K562 (cell line): Measurements from ENCODE around the gene RAD51D. TPM values are rescaled to one million over a fixed set of nuclear protein-coding genes. Genes with fewer than 3 reads are reported as not detected.

Source experiments
- CEBPB ChIP-seq: fragments of 450-650 bp; IDR thresholded peaks from 2 replicates; pipeline ENCODE4 v1.6.1; 2016; ENCODE audit warnings: missing genetic modification characterization, missing compliant biosample characterization
- HMGN3 ChIP-seq: IDR thresholded peaks from 2 replicates; pipeline ENCODE4 v1.6.1; 2011; ENCODE audit warnings: borderline replicate concordance, low read depth, mild to moderate bottlenecking, mixed read lengths, low read length; ENCODE audit not compliant: insufficient read length; ENCODE audit errors: extremely low read depth
- KDM1A ChIP-seq, 2 experiments: fragments of 450-650 bp; IDR thresholded peaks; 2 replicates each; pipeline ENCODE4 v1.6.1; 2016; ENCODE audit warnings: mild to moderate bottlenecking in 2 of 2
- KLF13 ChIP-seq: fragments of 450-650 bp; IDR thresholded peaks from 2 replicates; pipeline ENCODE4 v1.6.1; 2016; ENCODE audit warnings: missing genetic modification characterization, low read depth, mild to moderate bottlenecking, missing compliant biosample characterization, moderate library complexity, borderline replicate concordance
- MTA2 ChIP-seq: fragments of 450-650 bp; IDR thresholded peaks from 2 replicates; pipeline ENCODE4 v1.6.1; 2016; ENCODE audit warnings: low read depth
- MYNN ChIP-seq, 2 experiments: sonication (generic); formaldehyde crosslinking in 1 of 2; IDR thresholded peaks; 2 replicates each; pipeline versions ENCODE4 v1.5.0 to v1.6.1; 2016 to 2020; ENCODE audit warnings: antibody characterized with exemption in 1 of 2, missing genetic modification reagents in 1 of 2
- NFRKB ChIP-seq: fragments of 450-650 bp; IDR thresholded peaks from 2 replicates; pipeline ENCODE4 v1.6.1; 2016; ENCODE audit warnings: low read depth
- POLR2G ChIP-seq: fragments of 200-400 bp; formaldehyde crosslinking; IDR thresholded peaks from 2 replicates; pipeline ENCODE4 v1.6.1; 2017; ENCODE audit warnings: low read depth, mild to moderate bottlenecking, antibody characterized with exemption, low read length, moderate library complexity
- PRDM10 ChIP-seq: fragments of 450-650 bp; IDR thresholded peaks from 2 replicates; pipeline ENCODE4 v1.6.1; 2018; ENCODE audit not compliant: partially characterized antibody
- STAT5A ChIP-seq: IDR thresholded peaks from 2 replicates; pipeline ENCODE4 v1.6.1; 2012; ENCODE audit warnings: low read length, inconsistent platforms, borderline replicate concordance
- TAF7 ChIP-seq: fragments of 450-650 bp; IDR thresholded peaks from 2 replicates; pipeline ENCODE4 v1.6.1; 2016; ENCODE audit warnings: missing genetic modification characterization, missing compliant biosample characterization
- TBP ChIP-seq: optimal IDR thresholded peaks from 2 replicates; pipeline ENCODE3; 2011; ENCODE audit warnings: low read depth, low read length, improper control_type of control experiment
- TFAP4 ChIP-seq: sonication (generic); formaldehyde crosslinking; IDR thresholded peaks from 2 replicates; pipeline ENCODE4 v1.8.0; 2022; ENCODE audit warnings: missing genetic modification reagents, mild to moderate bottlenecking, moderate library complexity, borderline replicate concordance
- ZNF561 ChIP-seq: fragments of 450-650 bp; formaldehyde crosslinking; conservative IDR thresholded peaks from 2 replicates; pipeline ENCODE4 v1.4.0; 2020; ENCODE audit warnings: mild to moderate bottlenecking, moderate library complexity
- polyA plus RNA-seq, 8 experiments: library from polyadenylated mRNA; depleted of rRNA in 4 of 8; stranded (reverse) in 5 of 8; unstranded in 3 of 8; fragments of >200 nt; fragmentation: Nextera tagmentation in 2 of 8; fragmentation: Illumina TruSeq in 1 of 8; extraction: Ambion mirVana in 2 of 8; extraction: Trizol in 1 of 8; gene quantifications; 2 replicates each; pipeline versions ENCODE4 v1.2.1 to v1.2.3, GENCODE V29; 2011 to 2014; ENCODE audit warnings: inconsistent platforms in 1 of 8, missing spikeins in 1 of 8
- total RNA-seq, 7 experiments: library from RNA; depleted of rRNA in 6 of 7; stranded (reverse); fragments of >200 nt in 6 of 7; fragmentation: Illumina TruSeq in 2 of 7; extraction: Trizol in 2 of 7; gene quantifications; 2 replicates each; pipeline versions ENCODE4 v1.2.1 to v1.2.3, GENCODE V29; 2011 to 2021; ENCODE audit warnings: low replicate concordance in 1 of 7
- TF ChIP-seq, protein P1 (sequence below): sonication (generic); formaldehyde crosslinking; IDR thresholded peaks from 2 replicates; pipeline ENCODE4 v1.8.0; 2022; ENCODE audit warnings: mild to moderate bottlenecking, missing genetic modification reagents
- TF ChIP-seq, protein P2 (sequence below): fragments of 450-650 bp; formaldehyde crosslinking; IDR thresholded peaks from 2 replicates; pipeline ENCODE4 v1.4.0; 2020; ENCODE audit warnings: mild to moderate bottlenecking, moderate library complexity
- TF ChIP-seq, protein P3 (sequence below), 2 experiments: fragments of 450-650 bp; conservative IDR thresholded peaks; 2 replicates each; pipeline ENCODE4 v1.6.1; 2017; ENCODE audit warnings: mild to moderate bottlenecking in 2 of 2, moderate library complexity in 2 of 2

The RAD51D gene
- total and polyA plus RNA-seq, 9 of the 15 experiments (the other 6 are each of a cell fraction or from before 2014, with no cell fraction given), result 2.2 to 16.9 (median 8.7) TPM

- TF ChIP-seq, protein P1, sequence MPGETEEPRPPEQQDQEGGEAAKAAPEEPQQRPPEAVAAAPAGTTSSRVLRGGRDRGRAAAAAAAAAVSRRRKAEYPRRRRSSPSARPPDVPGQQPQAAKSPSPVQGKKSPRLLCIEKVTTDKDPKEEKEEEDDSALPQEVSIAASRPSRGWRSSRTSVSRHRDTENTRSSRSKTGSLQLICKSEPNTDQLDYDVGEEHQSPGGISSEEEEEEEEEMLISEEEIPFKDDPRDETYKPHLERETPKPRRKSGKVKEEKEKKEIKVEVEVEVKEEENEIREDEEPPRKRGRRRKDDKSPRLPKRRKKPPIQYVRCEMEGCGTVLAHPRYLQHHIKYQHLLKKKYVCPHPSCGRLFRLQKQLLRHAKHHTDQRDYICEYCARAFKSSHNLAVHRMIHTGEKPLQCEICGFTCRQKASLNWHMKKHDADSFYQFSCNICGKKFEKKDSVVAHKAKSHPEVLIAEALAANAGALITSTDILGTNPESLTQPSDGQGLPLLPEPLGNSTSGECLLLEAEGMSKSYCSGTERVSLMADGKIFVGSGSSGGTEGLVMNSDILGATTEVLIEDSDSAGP (CRISPR knock-in tag), result no peak
- no peak for TF ChIP-seq HMGN3
- peak; percentile 81; the same call in 1 of the 2 replicates for TF ChIP-seq NFRKB
- TF ChIP-seq KDM1A (IDR thresholded peaks at IDR 0.05), result peak; percentile 60 to 66
- peak; percentile 20; the same call in 1 of the 2 replicates for TF ChIP-seq TAF7 (tag)
- TF ChIP-seq KLF13 (tag), result no peak
- TF ChIP-seq, protein P2, sequence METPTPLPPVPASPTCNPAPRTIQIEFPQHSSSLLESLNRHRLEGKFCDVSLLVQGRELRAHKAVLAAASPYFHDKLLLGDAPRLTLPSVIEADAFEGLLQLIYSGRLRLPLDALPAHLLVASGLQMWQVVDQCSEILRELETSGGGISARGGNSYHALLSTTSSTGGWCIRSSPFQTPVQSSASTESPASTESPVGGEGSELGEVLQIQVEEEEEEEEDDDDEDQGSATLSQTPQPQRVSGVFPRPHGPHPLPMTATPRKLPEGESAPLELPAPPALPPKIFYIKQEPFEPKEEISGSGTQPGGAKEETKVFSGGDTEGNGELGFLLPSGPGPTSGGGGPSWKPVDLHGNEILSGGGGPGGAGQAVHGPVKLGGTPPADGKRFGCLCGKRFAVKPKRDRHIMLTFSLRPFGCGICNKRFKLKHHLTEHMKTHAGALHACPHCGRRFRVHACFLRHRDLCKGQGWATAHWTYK (CRISPR knock-in tag), result peak; percentile 72; the same call in 1 of the 2 replicates
- TF ChIP-seq PRDM10, result peak; percentile 67
- TF ChIP-seq TFAP4, result peak; percentile 48
- peak; percentile 30; the same call in 1 of the 2 replicates for TF ChIP-seq MTA2
- TF ChIP-seq, protein P3, sequence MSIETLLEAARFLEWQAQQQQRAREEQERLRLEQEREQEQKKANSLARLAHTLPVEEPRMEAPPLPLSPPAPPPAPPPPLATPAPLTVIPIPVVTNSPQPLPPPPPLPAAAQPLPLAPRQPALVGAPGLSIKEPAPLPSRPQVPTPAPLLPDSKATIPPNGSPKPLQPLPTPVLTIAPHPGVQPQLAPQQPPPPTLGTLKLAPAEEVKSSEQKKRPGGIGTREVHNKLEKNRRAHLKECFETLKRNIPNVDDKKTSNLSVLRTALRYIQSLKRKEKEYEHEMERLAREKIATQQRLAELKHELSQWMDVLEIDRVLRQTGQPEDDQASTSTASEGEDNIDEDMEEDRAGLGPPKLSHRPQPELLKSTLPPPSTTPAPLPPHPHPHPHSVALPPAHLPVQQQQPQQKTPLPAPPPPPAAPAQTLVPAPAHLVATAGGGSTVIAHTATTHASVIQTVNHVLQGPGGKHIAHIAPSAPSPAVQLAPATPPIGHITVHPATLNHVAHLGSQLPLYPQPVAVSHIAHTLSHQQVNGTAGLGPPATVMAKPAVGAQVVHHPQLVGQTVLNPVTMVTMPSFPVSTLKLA (conservative IDR thresholded peaks at IDR 0.05), result peak in 1 of 2 experiments; percentile 41; a peak in 2 of 4 replicates
- peak; percentile 99 for TF ChIP-seq CEBPB (tag)
- TF ChIP-seq POLR2G, result no peak
- no peak for TF ChIP-seq ZNF561 (CRISPR knock-in tag)
- TF ChIP-seq STAT5A, result peak; percentile 26; the same call in 1 of the 2 replicates
- peak; percentile 64 for TF ChIP-seq TBP
- peak; percentile 84; the same call in 1 of the 2 replicates for TF ChIP-seq MYNN (IDR thresholded peaks at IDR 0.05)
- no peak for TF ChIP-seq MYNN (CRISPR knock-in tag; IDR thresholded peaks at IDR 0.05)
Observed at GRCh38 chr17:35063514-35064223, 56.0 kb downstream of the RAD51D start, which contains the start of gene RFFL (continued).
